ENCODE measurements around the gene MMP27. TPM values are rescaled to one million over a fixed set of nuclear protein-coding genes. Genes with fewer than 3 reads are reported as not detected.

Gene MMP27
- total RNA-seq, 2 donors from 2014 or later, result not detected

- no peak overlapping the region for H3K4me3 Mint-ChIP-seq
- TF ChIP-seq, protein P1, sequence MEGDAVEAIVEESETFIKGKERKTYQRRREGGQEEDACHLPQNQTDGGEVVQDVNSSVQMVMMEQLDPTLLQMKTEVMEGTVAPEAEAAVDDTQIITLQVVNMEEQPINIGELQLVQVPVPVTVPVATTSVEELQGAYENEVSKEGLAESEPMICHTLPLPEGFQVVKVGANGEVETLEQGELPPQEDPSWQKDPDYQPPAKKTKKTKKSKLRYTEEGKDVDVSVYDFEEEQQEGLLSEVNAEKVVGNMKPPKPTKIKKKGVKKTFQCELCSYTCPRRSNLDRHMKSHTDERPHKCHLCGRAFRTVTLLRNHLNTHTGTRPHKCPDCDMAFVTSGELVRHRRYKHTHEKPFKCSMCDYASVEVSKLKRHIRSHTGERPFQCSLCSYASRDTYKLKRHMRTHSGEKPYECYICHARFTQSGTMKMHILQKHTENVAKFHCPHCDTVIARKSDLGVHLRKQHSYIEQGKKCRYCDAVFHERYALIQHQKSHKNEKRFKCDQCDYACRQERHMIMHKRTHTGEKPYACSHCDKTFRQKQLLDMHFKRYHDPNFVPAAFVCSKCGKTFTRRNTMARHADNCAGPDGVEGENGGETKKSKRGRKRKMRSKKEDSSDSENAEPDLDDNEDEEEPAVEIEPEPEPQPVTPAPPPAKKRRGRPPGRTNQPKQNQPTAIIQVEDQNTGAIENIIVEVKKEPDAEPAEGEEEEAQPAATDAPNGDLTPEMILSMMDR (conservative IDR thresholded peaks at IDR 0.05), result no peak
- no peaks in the 10 kb centered on the region for H3K27me3 ChIP-seq (ENCODE audit: control insufficient read depth, insufficient read depth, low read length, poor library complexity, severe bottlenecking)
- H3K9me3 Mint-ChIP-seq, result peaks cover 5% of the 10 kb centered on the region
- H3K27ac ChIP-seq (ENCODE audit: low read depth, low read length), result no peak overlapping the region
- H3K27me3 Mint-ChIP-seq (ENCODE audit: insufficient read depth), result no peaks in the 10 kb centered on the region
- H3K4me1 Mint-ChIP-seq, result peaks cover 4% of the 10 kb centered on the region
- no peaks in the 10 kb centered on the region for H3K4me1 ChIP-seq (ENCODE audit: control insufficient read depth, insufficient read depth, low read length)
- DNase-seq, result no peak
- H3K9ac ChIP-seq (ENCODE audit: extremely low read depth, low read length, poor library complexity, severe bottlenecking), result no peak overlapping the region
- H3K36me3 Mint-ChIP-seq (ENCODE audit: low read depth), result no peaks in the 10 kb centered on the region
- 87 to 100% methylated on average over 1 to 2 of the region's 2 CpGs for WGBS, 2 experiments (ENCODE audit: insufficient coverage in 1 of 2, insufficient read length in 1 of 2)
- H3K9me3 ChIP-seq (ENCODE audit: control insufficient read depth, low read length), result peaks cover 6% of the 10 kb centered on the region
- H3K36me3 ChIP-seq (ENCODE audit: control insufficient read depth, insufficient read depth, low read length), result no peaks in the 10 kb centered on the region
- H3K27ac Mint-ChIP-seq, result no peak overlapping the region
- H3K4me3 ChIP-seq (ENCODE audit: low read length), result no peak overlapping the region
Measured at GRCh38 chr11:102655547-102655946, 50.0 kb downstream of the MMP27 start.

GRCh38 chr11:102654761-102655160 is 50.8 kb downstream of the MMP27 start:
- Histone ChIP-seq H3K27me3 (ENCODE audit: control insufficient read depth, insufficient read depth, low read length, poor library complexity, severe bottlenecking) (no peaks in the 10 kb centered on the region), H3K9me3 (ENCODE audit: control insufficient read depth, low read length) (peaks cover 6% of the 10 kb centered on the region), H3K4me1 (ENCODE audit: control insufficient read depth, insufficient read depth, low read length) (no peaks in the 10 kb centered on the region), H3K4me3 (ENCODE audit: low read length) (no peak overlapping the region), H3K9ac (ENCODE audit: extremely low read depth, low read length, poor library complexity, severe bottlenecking) (no peak overlapping the region), H3K27ac (ENCODE audit: low read depth, low read length) (no peak overlapping the region), H3K36me3 (ENCODE audit: control insufficient read depth, insufficient read depth, low read length) (no peaks in the 10 kb centered on the region)
- TF ChIP-seq, protein P1 (conservative IDR thresholded peaks at IDR 0.05), result no peak
- no peak for DNase-seq
- Mint-ChIP-seq H3K9me3 (peaks cover 7% of the 10 kb centered on the region), H3K4me1 (peaks cover 4% of the 10 kb centered on the region), H3K27me3 (ENCODE audit: insufficient read depth) (no peaks in the 10 kb centered on the region), H3K4me3 (no peak overlapping the region), H3K36me3 (ENCODE audit: low read depth) (no peaks in the 10 kb centered on the region), H3K27ac (no peak overlapping the region)
- WGBS, 2 experiments (ENCODE audit: insufficient coverage in 1 of 2, insufficient read length in 1 of 2), result 95 to 100% methylated on average over 1 of the region's 1 CpG

GRCh38 chr11:102653744-102654291 is 51.8 kb downstream of the MMP27 start:
- H3K27ac Mint-ChIP-seq, result no peak overlapping the region
- H3K27me3 Mint-ChIP-seq (ENCODE audit: insufficient read depth), result no peaks in the 10 kb centered on the region
- H3K36me3 Mint-ChIP-seq (ENCODE audit: low read depth), result no peaks in the 10 kb centered on the region
- Histone ChIP-seq H3K4me3 (ENCODE audit: low read length) (no peak overlapping the region), H3K4me1 (ENCODE audit: control insufficient read depth, insufficient read depth, low read length) (no peaks in the 10 kb centered on the region), H3K36me3 (ENCODE audit: control insufficient read depth, insufficient read depth, low read length) (no peaks in the 10 kb centered on the region), H3K27ac (ENCODE audit: low read depth, low read length) (no peak overlapping the region), H3K27me3 (ENCODE audit: control insufficient read depth, insufficient read depth, low read length, poor library complexity, severe bottlenecking) (no peaks in the 10 kb centered on the region), H3K9ac (ENCODE audit: extremely low read depth, low read length, poor library complexity, severe bottlenecking) (no peak overlapping the region), H3K9me3 (ENCODE audit: control insufficient read depth, low read length) (peaks cover 6% of the 10 kb centered on the region)
- DNase-seq, result no peak
- no peak overlapping the region for H3K4me3 Mint-ChIP-seq
- TF ChIP-seq, protein P1 (conservative IDR thresholded peaks at IDR 0.05), result no peak
- peaks cover 8% of the 10 kb centered on the region for H3K9me3 Mint-ChIP-seq
- peaks cover 2% of the 10 kb centered on the region for H3K4me1 Mint-ChIP-seq
- 87 to 95% methylated on average over 16 of the region's 16 CpGs for WGBS, 2 experiments (ENCODE audit: insufficient coverage in 1 of 2, insufficient read length in 1 of 2)
